Lower lobe of right lung (tissue), 2 donors: ENCODE measurements around the gene HSBP1. TPM values are rescaled to one million over a fixed set of nuclear protein-coding genes. Genes with fewer than 3 reads are reported as not detected.

Experiments
- ATAC-seq, 2 donors: fragments of 200-7000 bp; cut with Tn5 transposase; one replicate each; pipeline ENCODE4 v1.9.1; 2020 to 2022; ENCODE audit warnings: mild to moderate bottlenecking in 2 of 2, moderate library complexity in 2 of 2
- DNase-seq: peaks from one replicate; pipeline ENCODE4 v3.0.0-alpha.2; 2020
- H3K27ac ChIP-seq: fragments of 200-600 bp; one replicate; pipeline ENCODE4 v1.8.0; 2022
- H3K27me3 ChIP-seq: fragments of 200-600 bp; one replicate; pipeline ENCODE4 v1.8.0; 2022; ENCODE audit warnings: low read depth
- H3K36me3 ChIP-seq: fragments of 200-600 bp; one replicate; pipeline ENCODE4 v1.8.0; 2022; ENCODE audit warnings: mild to moderate bottlenecking
- H3K4me1 ChIP-seq: fragments of 200-600 bp; one replicate; pipeline ENCODE4 v1.8.0; 2022
- H3K4me3 ChIP-seq: fragments of 200-600 bp; one replicate; pipeline ENCODE4 v1.8.0; 2022; ENCODE audit warnings: mild to moderate bottlenecking
- H3K9me3 ChIP-seq: fragments of 200-600 bp; one replicate; pipeline ENCODE4 v1.8.0; 2022
- CTCF ChIP-seq: fragments of 200-600 bp; IDR thresholded peaks from one replicate; pipeline ENCODE4 v1.8.0; 2022; ENCODE audit warnings: antibody characterized with exemption, mild to moderate bottlenecking
- intact Hi-C: fragments of 100-400 bp; cut with DNase I; formaldehyde crosslinking; loops from one replicate; pipeline ENCODE4 v1.11.0; 2022
- long read RNA-seq: library from polyadenylated mRNA; unstranded; transcript quantifications from one replicate; pipeline ENCODE4 v2.0.0, GENCODE V29; 2021
- total RNA-seq: library from RNA; stranded (reverse); fragmentation: NEBNext Ultra II Directional; extraction: Animal tissue kit (Norgen Biotek cat#: 25700); gene quantifications from one replicate; pipeline ENCODE4 v1.2.1, GENCODE V29; 2021
- donor health status: DM: no; HTN: yes; CAD: no; lungs with severe emphysema.

The HSBP1 gene
- total RNA-seq, result 105 TPM
- long read RNA-seq, full-length matches to known transcripts, result 181 of 185 reads
- long read RNA-seq, partial matches to known transcripts, result 1 of 185 reads
- long read RNA-seq, other reads (novel, unspliced or antisense), result 3 of 185 reads

GRCh38 chr16:83807710-83808572 lies at the start of gene HSBP1:
HSBP1 (plus strand) TSS chr16:83807978; CDS start chr16:83808077, 99 bp downstream.
- H3K4me3 ChIP-seq, result peak within 1 kb of the TSS; percentile 91
- H3K4me1 ChIP-seq, result peaks cover 37% of the 10 kb centered on the region
- H3K27me3 ChIP-seq, result no peaks in the 10 kb centered on the region
- no peak for TF ChIP-seq CTCF
- peak within 1 kb of the TSS; percentile 86 for H3K27ac ChIP-seq
- DNase-seq, result peak; percentile 98
- peaks cover 31% of the 10 kb centered on the region for H3K36me3 ChIP-seq
- H3K9me3 ChIP-seq, result no peaks in the 10 kb centered on the region
- intact Hi-C loops, result no loop called here
- peak; percentile 99 for ATAC-seq

GRCh38 chr16:83762141-83762991 lies 45.4 kb upstream of the HSBP1 start:
- intact Hi-C loops, result no loop called here
- Histone ChIP-seq H3K9me3 (no peaks in the 10 kb centered on the region), H3K4me3 (no peak overlapping the region), H3K27ac (no peak overlapping the region), H3K36me3 (no peaks in the 10 kb centered on the region), H3K27me3 (no peaks in the 10 kb centered on the region), H3K4me1 (no peaks in the 10 kb centered on the region)
- no peak for ATAC-seq
- DNase-seq, result no peak
- TF ChIP-seq CTCF, result no peak

- ATAC-seq, result no peak
- Histone ChIP-seq H3K4me3 (no peak overlapping the region), H3K4me1 (no peaks in the 10 kb centered on the region), H3K27me3 (no peaks in the 10 kb centered on the region), H3K9me3 (no peaks in the 10 kb centered on the region), H3K27ac (no peak overlapping the region), H3K36me3 (no peaks in the 10 kb centered on the region)
- intact Hi-C loops, result no loop called here
- no peak for DNase-seq
- no peak for TF ChIP-seq CTCF
Measured at GRCh38 chr16:83762992-83763358, 44.8 kb upstream of the HSBP1 start.

GRCh38 chr16:83768986-83769385 lies 38.8 kb upstream of the HSBP1 start:
- H3K27me3 ChIP-seq, result no peaks in the 10 kb centered on the region
- TF ChIP-seq CTCF, result no peak
- H3K27ac ChIP-seq, result no peak overlapping the region
- intact Hi-C loops, result no loop called here
- H3K4me3 ChIP-seq, result no peak overlapping the region
- peaks cover 6% of the 10 kb centered on the region for H3K4me1 ChIP-seq
- DNase-seq, result no peak
- H3K36me3 ChIP-seq, result no peaks in the 10 kb centered on the region
- H3K9me3 ChIP-seq, result no peaks in the 10 kb centered on the region
- no peak for ATAC-seq

- H3K4me1 ChIP-seq, result peaks cover 6% of the 10 kb centered on the region
- H3K36me3 ChIP-seq, result no peaks in the 10 kb centered on the region
- ATAC-seq (no peak), DNase-seq (no peak)
- H3K27me3 ChIP-seq, result no peaks in the 10 kb centered on the region
- H3K4me3 ChIP-seq, result no peak overlapping the region
- no peak for TF ChIP-seq CTCF
- no peak overlapping the region for H3K27ac ChIP-seq
- H3K9me3 ChIP-seq, result no peaks in the 10 kb centered on the region
- intact Hi-C loops, result no loop called here
Measured at GRCh38 chr16:83769397-83770008, 38.3 kb upstream of the HSBP1 start.
